ENCODE measurements around the gene PLD4. TPM values are rescaled to one million over a fixed set of nuclear protein-coding genes. Genes with fewer than 3 reads are reported as not detected.
A peak's percentile ranks its signal among the peaks of the same experiment; 100 is the strongest.

PLD4 gene
- total RNA-seq, 1 donor from 2014 or later, result not detected

- DNase-seq (ENCODE audit: low read depth in 2 of 2), result no peak
Measured at GRCh38 chr14:104973385-104974145, 48.9 kb downstream of the PLD4 start.

DNA sequence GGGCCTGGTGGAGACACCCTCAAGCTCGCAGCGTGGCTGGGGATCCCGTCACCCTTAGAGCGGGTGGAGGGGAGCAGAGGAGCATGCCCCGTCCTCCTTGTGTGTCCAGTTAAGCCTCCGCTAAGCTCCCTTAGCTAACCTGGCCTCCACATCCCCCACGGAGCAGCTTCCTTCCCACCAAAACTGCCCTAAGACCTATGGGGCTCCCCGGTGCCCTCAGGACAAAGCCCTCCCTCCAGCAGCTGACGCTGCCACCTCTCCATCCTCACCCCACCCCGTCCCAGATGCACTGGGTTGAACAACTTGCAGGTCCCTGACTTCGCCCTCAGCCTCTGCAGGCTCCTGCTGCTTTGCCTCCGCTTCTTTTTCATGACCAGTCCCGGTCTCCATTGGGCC is 49.5 kb downstream of the PLD4 start:
- no peak for DNase-seq (ENCODE audit: low read depth in 2 of 2)

GRCh38 chr14:104974665-104975390 is 50.1 kb downstream of the PLD4 start:
- DNase-seq (ENCODE audit: low read depth in 2 of 2), result no peak

- DNase-seq (ENCODE audit: low read depth in 2 of 2), result peak in 1 of 2 donors; percentile 21
Measured at GRCh38 chr14:104975481-104976197, 51.0 kb downstream of the PLD4 start.

- peak; percentile 55 to 80 for DNase-seq (ENCODE audit: low read depth in 2 of 2)
Measured at GRCh38 chr14:104976198-104977007, 51.7 kb downstream of the PLD4 start.

DNA sequence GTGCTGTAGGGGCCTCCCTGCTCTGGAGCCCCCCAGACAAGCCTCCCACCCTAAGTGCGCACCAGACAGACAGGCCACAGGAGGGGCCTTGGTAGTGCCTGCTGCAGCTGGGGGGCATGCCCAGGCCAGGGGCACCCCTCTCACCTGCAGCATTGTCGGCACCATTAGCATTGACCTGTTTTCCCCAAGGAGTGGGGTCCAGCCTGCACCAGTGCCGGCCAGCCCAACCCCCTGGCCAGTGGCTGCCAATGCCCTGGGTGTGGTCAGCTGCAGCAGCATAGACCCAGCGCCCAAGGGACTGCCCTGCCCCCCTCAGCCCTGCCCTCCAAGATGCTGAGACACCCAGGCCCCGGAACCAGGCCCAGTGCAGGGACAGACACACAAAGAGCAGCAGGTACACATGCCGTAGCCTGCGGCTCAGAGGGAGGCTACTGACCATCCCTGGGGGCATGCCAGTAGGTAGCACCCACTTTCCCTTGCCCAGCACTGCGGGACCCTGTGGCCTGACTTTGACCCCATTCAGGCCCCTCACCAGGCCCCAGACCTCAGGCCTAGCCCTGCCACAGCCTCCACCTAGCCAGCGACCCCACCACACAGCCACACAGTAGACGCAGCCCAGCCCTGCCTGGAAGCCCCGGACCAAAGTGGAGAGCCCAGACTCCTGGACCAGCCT is 52.5 kb downstream of the PLD4 start:
- no peak for DNase-seq (ENCODE audit: low read depth in 2 of 2)

- DNase-seq (ENCODE audit: low read depth in 2 of 2), result peak; percentile 45 to 87
Measured at GRCh38 chr14:104977681-104978653, 53.3 kb downstream of the PLD4 start, which contains the start of gene AHNAK2. Gene AHNAK2 (minus strand): TSS chr14:104978374. CDS start chr14:104978237, 137 bp downstream.

GRCh38 chr14:104978746-104979691 is 54.3 kb downstream of the PLD4 start:
- DNase-seq (ENCODE audit: low read depth in 2 of 2), result no peak

DNA sequence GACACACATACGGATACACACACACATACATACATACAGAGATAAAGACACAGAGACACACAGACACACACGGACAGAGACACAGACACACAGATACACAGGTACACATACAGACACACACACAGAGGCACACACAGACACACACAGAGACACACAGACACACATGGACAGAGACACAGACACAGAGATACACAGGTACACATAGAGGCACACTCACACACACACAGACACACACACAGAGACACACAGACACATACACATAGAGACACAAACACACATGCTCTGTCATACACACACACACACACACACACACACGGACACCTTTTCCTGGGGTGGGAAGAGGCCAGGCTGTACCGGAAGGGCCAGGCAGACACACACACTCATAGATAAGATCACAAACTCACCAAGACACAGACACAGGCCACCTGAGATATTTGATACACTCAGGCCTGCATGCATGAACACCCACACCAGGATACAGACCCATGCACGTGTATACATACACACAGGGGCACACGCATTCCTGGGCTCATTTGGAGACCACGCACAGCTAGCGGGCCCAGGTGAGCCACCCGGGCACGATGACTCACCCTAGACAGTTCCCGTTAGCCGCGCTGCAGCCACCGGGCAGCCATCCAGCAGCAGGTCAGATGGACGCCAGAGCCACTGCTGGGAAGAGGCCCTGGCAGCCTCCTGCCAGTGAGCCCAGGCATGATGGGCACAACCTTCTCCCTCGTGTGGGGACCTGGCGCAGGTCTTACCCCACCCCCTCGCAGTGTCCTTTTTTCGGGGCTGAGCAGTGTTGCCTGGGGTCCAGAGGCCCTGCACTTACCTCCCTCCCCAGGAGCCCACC is 55.3 kb downstream of the PLD4 start:
- peak; percentile 71 to 82 for DNase-seq (ENCODE audit: low read depth in 2 of 2)

DNA sequence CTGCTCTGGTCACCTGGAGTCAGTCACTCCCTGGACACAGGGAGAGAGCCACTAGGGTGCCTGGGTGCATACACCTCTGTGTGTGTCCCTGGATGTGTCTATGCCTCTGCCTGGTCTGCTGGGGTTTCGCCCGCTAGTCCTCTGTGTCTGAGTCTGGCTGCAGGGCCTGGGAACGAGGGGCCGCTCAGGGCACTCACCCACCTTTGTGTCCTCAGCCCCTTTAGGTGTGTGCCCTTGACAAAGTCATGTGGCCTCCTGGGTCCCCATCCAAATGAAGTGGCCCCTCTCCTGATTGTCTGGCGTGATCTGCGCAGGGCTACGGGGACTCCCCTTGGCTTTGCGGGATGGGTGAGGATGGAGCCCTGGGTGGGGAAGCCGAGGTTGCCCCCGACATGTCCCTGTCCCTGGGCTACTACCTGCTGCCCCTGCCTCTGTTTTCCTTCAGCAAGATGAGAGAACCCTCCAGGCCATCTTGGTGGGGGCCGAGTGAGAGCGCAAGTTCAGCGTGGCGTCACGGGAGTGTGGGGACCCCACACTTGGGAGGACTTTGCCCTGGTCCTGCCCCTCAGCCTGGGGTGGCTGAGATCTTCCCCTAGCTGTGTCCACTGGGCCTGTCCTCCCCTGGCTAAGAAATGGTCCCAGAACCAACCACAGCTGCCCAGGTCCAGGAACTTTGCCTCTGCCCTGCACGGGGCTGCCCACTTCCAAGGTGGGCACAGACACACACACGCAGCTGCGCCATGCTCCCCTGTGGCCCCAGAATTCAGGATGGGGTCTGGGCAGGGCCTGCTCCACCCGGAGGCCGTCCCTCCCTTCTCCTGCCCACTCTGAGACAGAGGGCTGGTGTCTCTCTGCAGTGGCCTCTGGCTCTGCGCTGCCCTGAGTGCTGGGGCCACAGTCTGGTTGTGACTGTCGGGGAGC is 56.2 kb downstream of the PLD4 start:
- DNase-seq (ENCODE audit: low read depth in 2 of 2), result no peak

- no peak for DNase-seq (ENCODE audit: low read depth in 2 of 2)
Measured at GRCh38 chr14:104981699-104982541, 57.2 kb downstream of the PLD4 start.

GRCh38 chr14:104982548-104983230 is 58.0 kb downstream of the PLD4 start:
- no peak for DNase-seq (ENCODE audit: low read depth in 2 of 2)
